ENCODE measurements around the gene PITRM1. TPM values are rescaled to one million over a fixed set of nuclear protein-coding genes. Genes with fewer than 3 reads are reported as not detected.
"Not testable (repeated sequence)": the region's sequence is repeated elsewhere in the genome, so short reads cannot be mapped to it uniquely, and the experiment has no call there.

The PITRM1 gene
- total RNA-seq, 1 experiment from 2014 or later: 40.7 TPM

GRCh38 chr10:3173171-3173878, 743 bp upstream of the PITRM1 start:
- TF ChIP-seq ZNF263 (CRISPR knock-in tag; IDR thresholded peaks at IDR 0.05; ENCODE audit: low read depth) (no peak), ZNF425 (CRISPR knock-in tag; conservative IDR thresholded peaks at IDR 0.05) (no peak)
- peak; percentile 87 for ATAC-seq
- peak; percentile 100 for DNase-seq (ENCODE audit: low spot score)
- peak overlapping the region; percentile 88; the same call in 1 of the 2 replicates for H3K27ac Mint-ChIP-seq
- POLR2A ChIA-PET: interaction anchor here (1.8 kb wide), 1 partner anchor 612 kb away, joined by 8 read pairs; the partner anchor contains the start of gene KLF6
- H3K9me3 Mint-ChIP-seq: no peaks in the 10 kb centered on the region
- H3K4me1 Mint-ChIP-seq: peaks cover 19% of the 10 kb centered on the region
- peaks cover 4% of the 10 kb centered on the region for H3K36me3 Mint-ChIP-seq
- CTCF ChIA-PET: interaction anchor here (0.6 to 2.3 kb wide), 8 partner anchors 9 to 612 kb away, joined by 3 to 25 read pairs (median 4); partner anchors contain the start of gene KLF6
- H3K27me3 Mint-ChIP-seq (ENCODE audit: low read depth): no peaks in the 10 kb centered on the region; the same call in 1 of the 2 replicates
- H3K4me3 Mint-ChIP-seq: peak overlapping the region; percentile 62

- ATAC-seq (no peak), DNase-seq (ENCODE audit: low spot score) (no peak)
- Mint-ChIP-seq H3K9me3 (no peaks in the 10 kb centered on the region), H3K27me3 (ENCODE audit: low read depth) (no peaks in the 10 kb centered on the region), H3K4me3 (peak overlapping the region; percentile 83), H3K27ac (peak overlapping the region; percentile 57; the same call in 1 of the 2 replicates), H3K4me1 (peaks cover 19% of the 10 kb centered on the region), H3K36me3 (peaks cover 4% of the 10 kb centered on the region)
- ChIA-PET POLR2A (interaction anchor here (0.6 to 1.8 kb wide), 3 partner anchors 9 to 613 kb away, joined by 3 to 8 read pairs (median 3); partner anchors contain the start of gene KLF6), CTCF (interaction anchor here (1.1 to 2.3 kb wide), 4 partner anchors 21 to 244 kb away, joined by 3 to 25 read pairs (median 6); no protein-coding TSS in a partner anchor)
- TF ChIP-seq NR3C1 (CRISPR knock-in tag; conservative IDR thresholded peaks at IDR 0.05; ENCODE audit: low read depth) (no peak), SMAD4 (CRISPR knock-in tag; IDR thresholded peaks at IDR 0.05) (no peak), GTF2I (CRISPR knock-in tag; conservative IDR thresholded peaks at IDR 0.05) (no peak), E2F1 (CRISPR knock-in tag; IDR thresholded peaks at IDR 0.05) (no peak), ATF1 (CRISPR knock-in tag; IDR thresholded peaks at IDR 0.05) (no peak), ZNF532 (CRISPR knock-in tag; IDR thresholded peaks at IDR 0.05; ENCODE audit: borderline replicate concordance) (no peak), SP1 (CRISPR knock-in tag; conservative IDR thresholded peaks at IDR 0.05) (no peak), ZNF423 (CRISPR knock-in tag; IDR thresholded peaks at IDR 0.05) (no peak), E2F5 (CRISPR knock-in tag; IDR thresholded peaks at IDR 0.05) (no peak), NFYB (CRISPR knock-in tag; conservative IDR thresholded peaks at IDR 0.05; ENCODE audit: low read depth) (no peak), ZNF416 (CRISPR knock-in tag; IDR thresholded peaks at IDR 0.05) (no peak), EMX1 (CRISPR knock-in tag; IDR thresholded peaks at IDR 0.05) (no peak), FOXP1 (CRISPR knock-in tag; IDR thresholded peaks at IDR 0.05; ENCODE audit: borderline replicate concordance) (no peak), ZNF121 (CRISPR knock-in tag; IDR thresholded peaks at IDR 0.05) (no peak), ZNF396 (CRISPR knock-in tag; IDR thresholded peaks at IDR 0.05; ENCODE audit: borderline replicate concordance) (no peak), USF2 (CRISPR knock-in tag; IDR thresholded peaks at IDR 0.05) (no peak), TP53 (CRISPR knock-in tag; IDR thresholded peaks at IDR 0.05) (no peak), MYBL2 (CRISPR knock-in tag; IDR thresholded peaks at IDR 0.05) (no peak), RELA (CRISPR knock-in tag; IDR thresholded peaks at IDR 0.05; ENCODE audit: borderline replicate concordance) (no peak), MAX (CRISPR knock-in tag; IDR thresholded peaks at IDR 0.05) (no peak)
These were observed 519 bp downstream of the PITRM1 start for GRCh38 chr10:3172081-3172445.

GRCh38 chr10:3171488-3171887, 1.1 kb downstream of the PITRM1 start:
- H3K27me3 Mint-ChIP-seq (ENCODE audit: low read depth); H3K27ac Mint-ChIP-seq; CTCF ChIA-PET; POLR2A ChIA-PET; DNase-seq (ENCODE audit: low spot score); ATAC-seq; H3K9me3 Mint-ChIP-seq: not testable (repeated sequence)
- peaks cover 10% of the 10 kb centered on the region for H3K36me3 Mint-ChIP-seq
- peaks cover 19% of the 10 kb centered on the region for H3K4me1 Mint-ChIP-seq
- H3K4me3 Mint-ChIP-seq: peak overlapping the region; percentile 83
